Transverse colon (tissue), 3 donors: ENCODE data around the gene TENM4.

ENCODE experiments used
- CTCF ChIP-seq, 5 experiments: fragments of 200-600 bp in 3 of 5; fragments of 450-650 bp in 2 of 5; sonication (generic) in 3 of 5; IDR thresholded peaks; 1 replicate in 2 of 5; 2 replicates in 3 of 5; pipeline ENCODE4 v1.5.1; 2016 to 2017; ENCODE audit warnings: antibody characterized with exemption in 5 of 5, inconsistent platforms in 3 of 5, mild to moderate bottlenecking in 2 of 5, moderate library complexity in 1 of 5
- POLR2A ChIP-seq: fragments of 450-650 bp; IDR thresholded peaks from one replicate; pipeline ENCODE4 v1.6.1; 2016; ENCODE audit warnings: antibody characterized with exemption, mild to moderate bottlenecking, moderate library complexity

GRCh38 chr11:78800756-78801155 is 640.1 kb downstream of the TENM4 start:
- TF ChIP-seq CTCF (IDR thresholded peaks at IDR 0.05): no peak
- TF ChIP-seq POLR2A: no peak
